ENCODE data around the gene LPAR1.

LPAR1 gene

DNA sequence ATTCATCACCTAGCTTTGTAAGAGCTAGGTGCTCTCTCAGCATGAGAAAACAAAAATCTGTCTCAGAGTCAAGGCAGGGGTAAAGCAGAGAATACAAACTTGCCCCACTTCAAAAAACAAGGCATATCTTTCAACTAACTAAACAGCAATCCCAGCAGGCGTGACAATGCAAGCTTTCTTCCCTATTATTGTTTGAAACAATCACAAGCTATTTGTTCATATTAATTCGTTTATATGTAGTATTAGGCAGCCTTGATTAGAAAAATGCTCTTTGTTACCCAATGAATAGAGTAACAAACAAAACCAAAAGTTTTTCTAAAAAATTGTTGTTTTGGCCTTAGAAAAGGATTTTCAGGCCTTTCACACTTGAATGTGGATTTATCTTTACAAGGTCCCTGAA, 71.1 kb downstream of the LPAR1 start:
- in situ Hi-C loops (cut with MboI; ENCODE audit: low sequenced_read_pairs), result no loop called here

DNA sequence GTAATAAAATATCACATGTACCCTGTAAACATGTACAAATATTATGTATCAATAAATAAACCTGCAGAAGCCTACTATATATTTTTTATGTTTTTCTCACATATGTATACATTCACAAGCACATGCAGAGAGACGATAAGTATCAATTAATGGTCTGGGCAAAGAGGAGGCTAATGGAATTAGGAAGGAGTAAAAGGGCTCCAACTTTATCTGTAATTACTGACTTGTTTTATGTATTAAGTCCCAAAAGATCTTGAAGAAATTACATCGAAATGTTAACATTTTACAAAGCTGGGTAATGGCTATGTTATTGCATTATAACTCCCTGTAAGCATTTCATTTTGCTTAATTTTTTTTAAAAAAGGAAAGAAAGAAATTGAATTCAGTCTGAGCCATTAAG, 78.0 kb downstream of the LPAR1 start:
- in situ Hi-C loops (cut with MboI; ENCODE audit: low sequenced_read_pairs), result no loop called here

- in situ Hi-C loops (cut with MboI; ENCODE audit: low sequenced_read_pairs), result no loop called here
Observed at GRCh38 chr9:110958847-110959246, 79.4 kb downstream of the LPAR1 start.

DNA sequence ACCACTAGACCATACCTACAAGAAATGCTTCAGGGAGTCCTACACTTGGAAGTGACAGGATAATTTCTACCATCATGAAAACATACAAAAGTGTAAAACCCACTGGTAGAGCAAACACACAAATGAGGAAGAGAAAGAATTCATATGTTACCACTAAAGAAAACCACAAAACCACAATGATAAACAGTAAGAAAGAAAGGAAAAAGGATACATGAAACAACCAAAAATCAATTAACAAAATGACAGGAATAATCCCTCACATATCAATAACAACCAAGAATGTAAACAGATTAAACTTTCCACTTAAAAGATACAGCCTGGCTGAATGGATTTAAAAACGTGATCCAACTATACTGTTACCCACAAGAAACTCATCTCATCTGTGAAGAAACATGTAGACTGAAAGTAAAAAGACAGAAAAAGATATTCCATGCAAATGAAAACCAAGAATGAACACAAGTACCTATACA, 83.4 kb downstream of the LPAR1 start:
- in situ Hi-C loops (cut with MboI; ENCODE audit: low sequenced_read_pairs), result no loop called here

- in situ Hi-C loops (cut with MboI; ENCODE audit: low sequenced_read_pairs), result no loop called here
Observed at GRCh38 chr9:110952540-110952859, 85.8 kb downstream of the LPAR1 start.

- in situ Hi-C loops (cut with MboI; ENCODE audit: low sequenced_read_pairs), result no loop called here
Observed at GRCh38 chr9:110951805-110952539, 86.3 kb downstream of the LPAR1 start.

DNA sequence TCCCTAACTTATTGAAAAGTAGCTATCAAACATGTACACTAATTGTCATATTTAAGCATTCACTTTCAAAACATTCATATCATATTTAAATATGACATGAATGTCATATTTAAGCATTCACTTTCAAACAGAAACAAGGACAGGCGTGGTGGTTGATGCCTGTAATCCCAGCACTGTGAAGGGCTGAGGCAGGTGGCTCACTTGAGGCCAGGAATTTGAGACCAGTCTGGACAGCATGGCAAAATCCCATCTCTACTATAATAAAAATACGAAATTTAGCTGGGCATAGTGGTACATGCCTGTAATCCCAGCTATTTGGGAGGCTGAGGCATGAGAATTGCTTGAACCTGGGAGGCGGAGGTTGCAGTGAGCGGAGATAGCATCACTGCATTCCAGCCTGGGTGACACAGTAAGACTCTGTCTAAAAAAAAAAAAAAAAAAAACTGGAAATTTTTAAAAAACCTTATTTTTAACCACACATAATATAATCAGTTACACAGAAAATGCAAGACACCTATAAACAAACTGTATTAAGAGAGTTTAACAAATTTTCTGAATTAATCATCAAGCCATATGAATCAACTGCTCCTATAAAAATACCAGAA, 88.1 kb downstream of the LPAR1 start:
- in situ Hi-C loops (cut with MboI; ENCODE audit: low sequenced_read_pairs), result no loop called here

GRCh38 chr9:110949081-110949480, 89.2 kb downstream of the LPAR1 start:
- in situ Hi-C loops (cut with MboI; ENCODE audit: low sequenced_read_pairs), result no loop called here

GRCh38 chr9:110947491-110948044, 90.7 kb downstream of the LPAR1 start:
- in situ Hi-C loops (cut with MboI; ENCODE audit: low sequenced_read_pairs), result no loop called here

GRCh38 chr9:110942522-110942921, 95.7 kb downstream of the LPAR1 start:
- in situ Hi-C loops (cut with MboI; ENCODE audit: low sequenced_read_pairs), result no loop called here

- in situ Hi-C loops (cut with MboI; ENCODE audit: low sequenced_read_pairs), result no loop called here
Observed at GRCh38 chr9:110940951-110941557, 97.2 kb downstream of the LPAR1 start.

- in situ Hi-C loops (cut with MboI; ENCODE audit: low sequenced_read_pairs), result no loop called here
Observed at GRCh38 chr9:110939573-110939972, 98.7 kb downstream of the LPAR1 start.

GRCh38 chr9:110939047-110939446, 99.2 kb downstream of the LPAR1 start:
- in situ Hi-C loops (cut with MboI; ENCODE audit: low sequenced_read_pairs), result no loop called here

DNA sequence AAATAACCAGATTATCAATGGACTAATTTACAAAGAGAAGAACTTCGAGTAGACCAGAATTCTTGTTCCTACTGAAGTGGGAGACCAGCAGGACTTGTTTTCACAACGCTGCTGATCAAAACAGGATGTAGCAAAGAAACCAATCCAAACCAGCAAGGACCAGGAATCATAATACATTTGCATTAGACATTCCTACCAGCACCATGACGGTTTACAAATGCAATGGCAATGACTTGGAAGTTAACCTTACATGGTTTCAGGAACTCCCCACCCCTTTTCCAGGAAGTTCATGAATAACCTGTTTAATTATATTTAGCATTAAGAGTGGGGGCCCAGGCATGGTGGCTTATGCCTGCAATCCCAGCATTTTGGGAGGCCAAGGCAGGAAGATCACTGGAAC, 100.0 kb downstream of the LPAR1 start:
- in situ Hi-C loops (cut with MboI; ENCODE audit: low sequenced_read_pairs), result no loop called here

GRCh38 chr9:110936719-110937452, 101.4 kb downstream of the LPAR1 start:
- in situ Hi-C loops (cut with MboI; ENCODE audit: low sequenced_read_pairs), result no loop called here

DNA sequence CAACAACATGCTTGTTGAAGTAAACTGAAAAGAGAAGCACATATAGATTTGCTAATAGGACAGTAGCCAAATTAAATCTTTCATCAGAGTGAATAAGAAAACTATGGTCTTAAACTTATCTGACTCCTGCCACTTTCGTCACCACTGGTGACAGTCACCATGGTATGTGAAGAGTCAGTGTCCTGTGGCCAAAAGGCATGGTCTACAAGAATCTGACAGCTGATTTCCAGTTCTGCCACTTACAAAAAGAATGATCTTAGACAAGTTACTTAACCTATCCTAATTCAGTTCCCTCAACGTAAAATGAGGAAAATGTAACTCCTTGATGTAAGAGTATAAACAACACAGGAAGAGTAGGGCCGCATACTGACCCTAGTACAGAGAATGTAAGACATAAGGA, 102.0 kb downstream of the LPAR1 start:
- in situ Hi-C loops (cut with MboI; ENCODE audit: low sequenced_read_pairs), result no loop called here

GRCh38 chr9:110935829-110936228, 102.4 kb downstream of the LPAR1 start:
- in situ Hi-C loops (cut with MboI; ENCODE audit: low sequenced_read_pairs), result no loop called here

- in situ Hi-C loops (cut with MboI; ENCODE audit: low sequenced_read_pairs), result no loop called here
Observed at GRCh38 chr9:110933350-110934001, 104.8 kb downstream of the LPAR1 start.

DNA sequence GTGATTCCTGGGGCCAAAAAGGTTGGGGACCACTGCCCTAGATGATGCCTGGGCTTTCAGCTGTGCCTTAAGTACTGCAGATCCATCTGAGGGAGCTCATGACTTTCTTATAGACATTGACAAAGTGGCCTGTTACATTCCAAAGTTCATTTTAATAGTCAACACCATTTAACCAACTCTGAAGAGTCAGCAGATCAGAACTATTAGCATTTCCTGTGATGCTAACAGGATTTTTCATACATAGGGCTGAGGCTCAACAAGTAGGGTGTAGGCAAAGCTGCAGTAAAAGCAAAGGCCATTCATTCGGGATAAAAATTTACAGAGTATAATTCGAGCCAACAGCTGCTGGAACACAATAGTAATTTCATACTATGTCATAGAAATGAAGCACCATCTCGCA, 105.4 kb downstream of the LPAR1 start:
- in situ Hi-C loops (cut with MboI; ENCODE audit: low sequenced_read_pairs), result no loop called here

GRCh38 chr9:110928599-110928998, 109.7 kb downstream of the LPAR1 start:
- in situ Hi-C loops (cut with MboI; ENCODE audit: low sequenced_read_pairs), result no loop called here
